H9 (cell line): ENCODE data around the gene CORO1A. TPM values are rescaled to one million over a fixed set of nuclear protein-coding genes. Genes with fewer than 3 reads are reported as not detected.

Experiments used
- DNase-seq: peaks from one replicate; pipeline ENCODE4 v3.0.0-alpha.2; 2017
- H2AFZ ChIP-seq: one replicate; pipeline ENCODE4 v1.6.1; 2013; ENCODE audit warnings: mild to moderate bottlenecking, low read length, control low read depth, moderate library complexity
- H2AK5ac ChIP-seq: 2 replicates; pipeline ENCODE4 v1.6.1; 2013; ENCODE audit warnings: low read length, control low read depth, mixed read lengths; ENCODE audit not compliant: insufficient read length
- H2BK120ac ChIP-seq: one replicate; pipeline ENCODE4 v1.6.1; 2013; ENCODE audit warnings: low read depth, mild to moderate bottlenecking, low read length, control low read depth, inconsistent platforms; ENCODE audit not compliant: poor library complexity, severe bottlenecking
- H2BK12ac ChIP-seq: 2 replicates; pipeline ENCODE4 v1.6.1; 2013; ENCODE audit warnings: low read length, control low read depth, mixed read lengths, low read depth; ENCODE audit not compliant: insufficient read length
- H2BK15ac ChIP-seq: 2 replicates; pipeline ENCODE4 v1.6.1; 2013; ENCODE audit warnings: low read depth, low read length, control low read depth
- H2BK20ac ChIP-seq: one replicate; pipeline ENCODE4 v1.6.1; 2013; ENCODE audit warnings: low read depth, mild to moderate bottlenecking, low read length, control low read depth, inconsistent platforms; ENCODE audit not compliant: poor library complexity, severe bottlenecking
- H2BK5ac ChIP-seq: 2 replicates; pipeline ENCODE4 v1.6.1; 2013; ENCODE audit warnings: low read length, control low read depth, mixed read lengths; ENCODE audit not compliant: insufficient read length
- H3K14ac ChIP-seq: 2 replicates; pipeline ENCODE4 v1.6.1; 2013; ENCODE audit warnings: low read length, control low read depth; ENCODE audit not compliant: insufficient read depth
- H3K18ac ChIP-seq: 2 replicates; pipeline ENCODE4 v1.6.1; 2013; ENCODE audit warnings: low read depth, mild to moderate bottlenecking, mixed read lengths, low read length, control low read depth; ENCODE audit not compliant: insufficient read length
- H3K23ac ChIP-seq: 2 replicates; pipeline ENCODE4 v1.6.1; 2013; ENCODE audit warnings: low read length, control low read depth, mixed read lengths, low read depth; ENCODE audit not compliant: insufficient read length
- H3K23me2 ChIP-seq: 2 replicates; pipeline ENCODE4 v1.6.1; 2013; ENCODE audit warnings: low read depth, mild to moderate bottlenecking, mixed read lengths, low read length, control low read depth; ENCODE audit not compliant: insufficient read length, poor library complexity, severe bottlenecking
- H3K27ac ChIP-seq: 2 replicates; pipeline ENCODE4 v1.5.1; 2013; ENCODE audit warnings: low read length, control low read depth, mixed read lengths, low read depth; ENCODE audit not compliant: insufficient read length
- H3K27me3 ChIP-seq: 2 replicates; pipeline ENCODE4 v1.6.1; 2013; ENCODE audit warnings: low read length, control low read depth, inconsistent platforms; ENCODE audit not compliant: insufficient read depth
- H3K4ac ChIP-seq: 2 replicates; pipeline ENCODE4 v1.6.1; 2013; ENCODE audit warnings: low read depth, mild to moderate bottlenecking, control low read depth, inconsistent platforms, low read length, moderate library complexity
- H3K4me1 ChIP-seq: 2 replicates; pipeline ENCODE4 v1.6.1; 2013; ENCODE audit warnings: low read length, control low read depth, inconsistent platforms; ENCODE audit not compliant: insufficient read depth
- H3K4me2 ChIP-seq: 2 replicates; pipeline ENCODE4 v1.6.1; 2013; ENCODE audit warnings: low read length, control low read depth, mixed read lengths; ENCODE audit not compliant: insufficient read length, insufficient read depth
- H3K56ac ChIP-seq: 2 replicates; pipeline ENCODE4 v1.6.1; 2013; ENCODE audit warnings: low read depth, mild to moderate bottlenecking, mixed read lengths, low read length, control low read depth; ENCODE audit not compliant: insufficient read length
- H3K79me1 ChIP-seq: 2 replicates; pipeline ENCODE4 v1.6.1; 2013; ENCODE audit warnings: low read depth, mild to moderate bottlenecking, moderate library complexity, low read length, control low read depth, inconsistent platforms; ENCODE audit not compliant: insufficient read depth, poor library complexity, severe bottlenecking
- H3K79me2 ChIP-seq: 2 replicates; pipeline ENCODE4 v1.6.1; 2013; ENCODE audit warnings: low read length, control low read depth, inconsistent platforms; ENCODE audit not compliant: insufficient read depth
- H3K9ac ChIP-seq: 2 replicates; pipeline ENCODE4 v1.6.1; 2013; ENCODE audit warnings: low read length, control low read depth, mixed read lengths; ENCODE audit not compliant: insufficient read length; ENCODE audit errors: extremely low read depth
- H3K9me3 ChIP-seq: one replicate; pipeline ENCODE4 v1.6.1; 2013; ENCODE audit warnings: low read depth, low read length, inconsistent platforms; ENCODE audit not compliant: control insufficient read depth
- H3T11ph ChIP-seq: one replicate; pipeline ENCODE4 v1.6.1; 2013; ENCODE audit warnings: mild to moderate bottlenecking, low read length, control low read depth, inconsistent platforms
- H4K20me1 ChIP-seq: one replicate; pipeline ENCODE4 v1.6.1; 2013; ENCODE audit not compliant: control insufficient read depth, insufficient read length, insufficient read depth
- H4K5ac ChIP-seq: 2 replicates; pipeline ENCODE4 v1.6.1; 2013; ENCODE audit warnings: low read depth, mild to moderate bottlenecking, mixed read lengths, low read length, control low read depth; ENCODE audit not compliant: insufficient read length
- H4K8ac ChIP-seq: replicated peaks from 2 replicates; pipeline ENCODE4 v1.6.1; 2013; ENCODE audit warnings: low read length, control low read depth, mixed read lengths, low read depth; ENCODE audit not compliant: insufficient read length
- H4K91ac ChIP-seq: 2 replicates; pipeline ENCODE4 v1.6.1; 2013; ENCODE audit warnings: low read depth, mild to moderate bottlenecking, moderate library complexity, mixed read lengths, low read length, control low read depth; ENCODE audit not compliant: insufficient read length
- H3K27ac Mint-ChIP-seq, 3 experiments: 2 replicates in 2 of 3; 3 replicates in 1 of 3; pipeline ENCODE4 v1.8.0; 2020 to 2021; ENCODE audit warnings: mixed read lengths in 3 of 3, mild to moderate bottlenecking in 1 of 3, moderate library complexity in 1 of 3
- H3K27me3 Mint-ChIP-seq: 2 replicates; pipeline ENCODE4 v1.8.0; 2021; ENCODE audit warnings: low read depth, mild to moderate bottlenecking, moderate library complexity, mixed read lengths
- H3K36me3 Mint-ChIP-seq, 3 experiments: 2 replicates in 2 of 3; 3 replicates in 1 of 3; pipeline ENCODE4 v1.8.0; 2020 to 2021; ENCODE audit warnings: low read depth in 3 of 3, mixed read lengths in 3 of 3; ENCODE audit not compliant: insufficient read depth in 1 of 3
- H3K4me1 Mint-ChIP-seq, 2 experiments: 2 replicates each; pipeline ENCODE4 v1.8.0; 2020; ENCODE audit warnings: mixed read lengths in 2 of 2
- H3K4me3 Mint-ChIP-seq, 2 experiments: 2 replicates in 1 of 2; 3 replicates in 1 of 2; pipeline ENCODE4 v1.8.0; 2020 to 2021; ENCODE audit warnings: mild to moderate bottlenecking in 2 of 2, mixed read lengths in 2 of 2, moderate library complexity in 1 of 2
- H3K9me3 Mint-ChIP-seq, 2 experiments: 2 replicates in 1 of 2; 3 replicates in 1 of 2; pipeline ENCODE4 v1.8.0; 2020; ENCODE audit warnings: mild to moderate bottlenecking in 2 of 2, mixed read lengths in 2 of 2, moderate library complexity in 1 of 2
- WGBS: extraction: QIAGEN DNeasy Blood & Tissue Kit; methylation state at CpG from one replicate; pipeline ENCODE4 v1.1.7; 2013; ENCODE audit warnings: missing lambda C conversion rate, low lambda C conversion rate, mixed read lengths; ENCODE audit not compliant: insufficient read length; ENCODE audit errors: extremely low coverage; 5-methylcytosine and 5-hydroxymethylcytosine counted together
- total RNA-seq: library from RNA; stranded (reverse); gene quantifications from 2 replicates; pipeline ENCODE4 v1.2.1, GENCODE V29; 2021
- TF ChIP-seq, protein P1 (sequence below): fragments of 200-600 bp; sonication (generic); conservative IDR thresholded peaks from 3 replicates; pipeline ENCODE4 v1.8.0; 2021; ENCODE audit warnings: antibody characterized with exemption, mild to moderate bottlenecking

Gene CORO1A
- total RNA-seq, 1 experiment from 2014 or later = 4.8 TPM

GRCh38 chr16:30145657-30146056 lies 37.7 kb upstream of the CORO1A start:
- Histone ChIP-seq H3K79me2 (no peaks in the 10 kb centered on the region), H2BK12ac (no peak overlapping the region), H4K91ac (no peak overlapping the region), H4K20me1 (no peaks in the 10 kb centered on the region), H3K4ac (no peak overlapping the region), H3K23me2 (no peaks in the 10 kb centered on the region), H2BK15ac (no peak overlapping the region), H3K9ac (no peak overlapping the region), H3K9me3 (no peaks in the 10 kb centered on the region), H3K79me1 (no peaks in the 10 kb centered on the region), H3K27ac (no peak overlapping the region), H4K5ac (no peak overlapping the region), H3K4me2 (no peak overlapping the region), H3K56ac (no peak overlapping the region), H2AFZ (no peak overlapping the region), H3K4me1 (no peaks in the 10 kb centered on the region), H3K27me3 (no peaks in the 10 kb centered on the region), H4K8ac (no peak overlapping the region), H3K18ac (no peak overlapping the region), H2BK20ac (no peak overlapping the region), H3T11ph (no peak overlapping the region), H3K14ac (no peak overlapping the region), H2AK5ac (no peak overlapping the region), H2BK120ac (no peak overlapping the region), H3K23ac (no peak overlapping the region), H2BK5ac (no peak overlapping the region)
- Mint-ChIP-seq H3K9me3 (peaks cover 10 to 16% of the 10 kb centered on the region in 2 experiments), H3K27me3 (peaks cover 4% of the 10 kb centered on the region), H3K4me1 (no peaks in the 10 kb centered on the region), H3K36me3 (peaks cover 0 to 2% (median 0%) of the 10 kb centered on the region in 3 experiments; a peak in 1 of 7 replicates), H3K27ac (no peak overlapping the region), H3K4me3 (no peak overlapping the region)
- TF ChIP-seq, protein P1, sequence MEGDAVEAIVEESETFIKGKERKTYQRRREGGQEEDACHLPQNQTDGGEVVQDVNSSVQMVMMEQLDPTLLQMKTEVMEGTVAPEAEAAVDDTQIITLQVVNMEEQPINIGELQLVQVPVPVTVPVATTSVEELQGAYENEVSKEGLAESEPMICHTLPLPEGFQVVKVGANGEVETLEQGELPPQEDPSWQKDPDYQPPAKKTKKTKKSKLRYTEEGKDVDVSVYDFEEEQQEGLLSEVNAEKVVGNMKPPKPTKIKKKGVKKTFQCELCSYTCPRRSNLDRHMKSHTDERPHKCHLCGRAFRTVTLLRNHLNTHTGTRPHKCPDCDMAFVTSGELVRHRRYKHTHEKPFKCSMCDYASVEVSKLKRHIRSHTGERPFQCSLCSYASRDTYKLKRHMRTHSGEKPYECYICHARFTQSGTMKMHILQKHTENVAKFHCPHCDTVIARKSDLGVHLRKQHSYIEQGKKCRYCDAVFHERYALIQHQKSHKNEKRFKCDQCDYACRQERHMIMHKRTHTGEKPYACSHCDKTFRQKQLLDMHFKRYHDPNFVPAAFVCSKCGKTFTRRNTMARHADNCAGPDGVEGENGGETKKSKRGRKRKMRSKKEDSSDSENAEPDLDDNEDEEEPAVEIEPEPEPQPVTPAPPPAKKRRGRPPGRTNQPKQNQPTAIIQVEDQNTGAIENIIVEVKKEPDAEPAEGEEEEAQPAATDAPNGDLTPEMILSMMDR = no peak
- no CpG with 5 or more reads among the region's 1 CpG for WGBS
- DNase-seq = no peak
